ENCODE results near the gene HMBS. TPM values are rescaled to one million over a fixed set of nuclear protein-coding genes. Genes with fewer than 3 reads are reported as not detected.
"Not testable (repeated sequence)": the region's sequence is repeated elsewhere in the genome, so short reads cannot be mapped to it uniquely, and the experiment has no call there.

HMBS gene
- 25.3 TPM for polyA plus RNA-seq
- long read RNA-seq, donor 1, partial matches to known transcripts, result 0 of 4 reads
- long read RNA-seq, donor 1, other reads (novel, unspliced or antisense), result 0 of 4 reads
- long read RNA-seq, donor 2, transcript HMBS-201 (14 exons, 1,501 nt), result major isoform, 6 of 9 reads
- long read RNA-seq, donor 2, partial matches to known transcripts, result 0 of 9 reads
- long read RNA-seq, donor 2, other reads (novel, unspliced or antisense), result 0 of 9 reads
- long read RNA-seq, donor 3, result 0 reads
- long read RNA-seq, donor 4, partial matches to known transcripts, result 0 of 1 reads
- long read RNA-seq, donor 4, other reads (novel, unspliced or antisense), result 0 of 1 reads
- long read RNA-seq, donor 5, partial matches to known transcripts, result 0 of 4 reads
- long read RNA-seq, donor 5, other reads (novel, unspliced or antisense), result 0 of 4 reads
- long read RNA-seq, donor 6, transcript HMBS-201 (14 exons, 1,501 nt), result major isoform, 8 of 8 reads
- long read RNA-seq, donor 6, partial matches to known transcripts, result 0 of 8 reads
- long read RNA-seq, donor 6, other reads (novel, unspliced or antisense), result 0 of 8 reads
- long read RNA-seq, donor 7, partial matches to known transcripts, result 0 of 5 reads
- long read RNA-seq, donor 7, other reads (novel, unspliced or antisense), result 0 of 5 reads
- long read RNA-seq, donor 8, partial matches to known transcripts, result 0 of 4 reads
- long read RNA-seq, donor 8, other reads (novel, unspliced or antisense), result 0 of 4 reads
- long read RNA-seq, donor 9, transcript HMBS-201 (14 exons, 1,501 nt), result major isoform, 8 of 8 reads
- long read RNA-seq, donor 9, partial matches to known transcripts, result 0 of 8 reads
- long read RNA-seq, donor 9, other reads (novel, unspliced or antisense), result 0 of 8 reads
- long read RNA-seq, donor 10, transcript HMBS-201 (14 exons, 1,501 nt), result major isoform, 5 of 5 reads
- long read RNA-seq, donor 10, partial matches to known transcripts, result 0 of 5 reads
- long read RNA-seq, donor 10, other reads (novel, unspliced or antisense), result 0 of 5 reads
- long read RNA-seq, donor 11, partial matches to known transcripts, result 0 of 4 reads
- long read RNA-seq, donor 11, other reads (novel, unspliced or antisense), result 0 of 4 reads

DNA sequence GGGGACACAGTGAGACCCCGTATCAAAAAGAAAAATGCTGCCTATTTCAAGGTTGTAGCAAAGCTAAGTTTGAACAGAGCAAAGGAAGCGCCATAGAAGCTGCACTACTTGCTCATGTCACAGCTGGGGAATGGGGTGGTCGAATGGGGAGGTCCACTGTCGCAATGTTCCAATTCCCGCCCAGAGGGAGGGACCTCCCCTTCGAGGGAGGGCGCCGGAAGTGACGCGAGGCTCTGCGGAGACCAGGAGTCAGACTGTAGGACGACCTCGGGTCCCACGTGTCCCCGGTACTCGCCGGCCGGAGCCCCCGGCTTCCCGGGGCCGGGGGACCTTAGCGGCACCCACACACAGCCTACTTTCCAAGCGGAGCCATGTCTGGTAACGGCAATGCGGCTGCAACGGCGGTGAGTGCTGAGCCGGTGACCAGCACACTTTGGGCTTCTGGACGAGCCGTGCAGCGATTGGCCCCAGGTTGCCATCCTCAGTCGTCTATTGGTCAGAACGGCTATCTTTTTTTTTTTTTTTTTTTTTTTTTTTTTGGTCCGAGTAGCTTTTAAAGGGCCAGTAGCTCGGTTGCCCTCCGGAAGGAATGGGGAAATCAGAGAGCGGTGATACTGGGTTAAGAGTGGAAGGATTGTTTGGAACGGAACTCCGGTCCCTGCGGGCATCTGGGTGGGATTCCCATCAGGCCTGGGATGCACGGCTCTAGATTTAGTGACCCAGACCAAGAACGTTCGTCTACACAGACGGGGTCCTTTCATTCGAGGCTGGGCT lies at the start of gene HMBS:
Gene HMBS, plus strand, starts transcription at position 219 of the 774 bp plus-strand sequence. Its CDS starts 153 bp downstream, at position 372.
- no CpG with 5 or more reads among the region's 45 CpGs for WGBS (ENCODE audit: insufficient coverage, low lambda C conversion rate)
- Histone ChIP-seq H3K27ac (ENCODE audit: low read length) (peak within 1 kb of the TSS; percentile 87), H3K4me3 (ENCODE audit: low read length) (peak within 1 kb of the TSS; percentile 83), H3K4me1 (ENCODE audit: control insufficient read depth, insufficient read depth, low read length) (peaks cover 20% of the 10 kb centered on the region), H3K9me3 (ENCODE audit: control insufficient read depth, low read depth, low read length) (no peaks in the 10 kb centered on the region), H3K36me3 (ENCODE audit: control insufficient read depth, insufficient read depth, low read length) (peaks cover 27% of the 10 kb centered on the region), H3K27me3 (ENCODE audit: control insufficient read depth, insufficient read depth, low read length) (no peaks in the 10 kb centered on the region)
- DNase-seq, result peak; percentile 96 to 98

DNA sequence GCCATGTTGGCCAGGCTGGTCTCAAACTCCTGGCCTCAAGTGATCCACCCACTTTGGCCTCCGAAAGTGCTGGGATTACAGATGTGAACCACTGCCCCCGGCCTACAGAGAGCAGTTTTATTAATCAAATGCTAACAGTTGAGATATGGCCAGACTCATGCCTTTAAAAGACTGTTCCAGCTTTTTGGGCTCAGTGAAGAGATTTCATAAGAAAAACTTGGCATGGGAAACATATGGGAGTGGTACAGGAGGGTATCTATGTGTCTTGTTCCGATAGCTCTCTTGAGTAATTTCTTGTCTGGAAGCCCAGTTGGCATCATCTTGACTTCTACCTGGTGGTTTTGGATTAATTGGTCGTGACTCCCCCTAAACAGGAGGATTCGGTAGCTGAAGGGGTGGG lies 45.8 kb upstream of the HMBS start:
- Histone ChIP-seq H3K9me3 (ENCODE audit: control insufficient read depth, low read depth, low read length) (no peaks in the 10 kb centered on the region), H3K4me1 (ENCODE audit: control insufficient read depth, insufficient read depth, low read length) (no peaks in the 10 kb centered on the region), H3K27me3 (ENCODE audit: control insufficient read depth, insufficient read depth, low read length) (no peaks in the 10 kb centered on the region), H3K27ac (ENCODE audit: low read length) (no peak overlapping the region), H3K4me3 (ENCODE audit: low read length) (no peak overlapping the region), H3K36me3 (ENCODE audit: control insufficient read depth, insufficient read depth, low read length) (no peaks in the 10 kb centered on the region)
- WGBS (ENCODE audit: insufficient coverage, low lambda C conversion rate), result 92% methylated on average over 2 of the region's 5 CpGs
- DNase-seq, result no peak

DNA sequence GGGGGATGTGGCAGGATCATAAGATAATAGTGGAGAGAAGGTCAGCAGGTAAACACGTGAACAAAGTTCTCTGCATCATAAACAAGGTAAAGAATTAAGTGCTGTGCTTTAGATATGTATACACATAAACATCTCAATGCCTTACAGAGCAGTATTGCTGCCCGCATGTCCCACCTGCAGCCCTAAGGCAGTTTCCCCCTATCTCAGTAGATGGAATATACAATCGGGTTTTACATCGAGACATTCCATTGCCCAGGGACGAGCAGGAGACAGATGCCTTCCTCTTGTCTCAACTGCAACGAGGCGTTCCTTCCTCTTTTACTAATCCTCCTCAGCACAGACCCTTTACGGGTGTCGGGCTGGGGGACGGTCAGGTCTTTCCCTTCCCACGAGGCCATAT lies 45.2 kb upstream of the HMBS start:
- H3K4me3 ChIP-seq (ENCODE audit: low read length); H3K27ac ChIP-seq (ENCODE audit: low read length); H3K27me3 ChIP-seq (ENCODE audit: control insufficient read depth, insufficient read depth, low read length); DNase-seq; H3K4me1 ChIP-seq (ENCODE audit: control insufficient read depth, insufficient read depth, low read length); H3K36me3 ChIP-seq (ENCODE audit: control insufficient read depth, insufficient read depth, low read length); H3K9me3 ChIP-seq (ENCODE audit: control insufficient read depth, low read depth, low read length): not testable (repeated sequence)
- WGBS (ENCODE audit: insufficient coverage, low lambda C conversion rate), result no CpG with 5 or more reads among the region's 11 CpGs

DNA sequence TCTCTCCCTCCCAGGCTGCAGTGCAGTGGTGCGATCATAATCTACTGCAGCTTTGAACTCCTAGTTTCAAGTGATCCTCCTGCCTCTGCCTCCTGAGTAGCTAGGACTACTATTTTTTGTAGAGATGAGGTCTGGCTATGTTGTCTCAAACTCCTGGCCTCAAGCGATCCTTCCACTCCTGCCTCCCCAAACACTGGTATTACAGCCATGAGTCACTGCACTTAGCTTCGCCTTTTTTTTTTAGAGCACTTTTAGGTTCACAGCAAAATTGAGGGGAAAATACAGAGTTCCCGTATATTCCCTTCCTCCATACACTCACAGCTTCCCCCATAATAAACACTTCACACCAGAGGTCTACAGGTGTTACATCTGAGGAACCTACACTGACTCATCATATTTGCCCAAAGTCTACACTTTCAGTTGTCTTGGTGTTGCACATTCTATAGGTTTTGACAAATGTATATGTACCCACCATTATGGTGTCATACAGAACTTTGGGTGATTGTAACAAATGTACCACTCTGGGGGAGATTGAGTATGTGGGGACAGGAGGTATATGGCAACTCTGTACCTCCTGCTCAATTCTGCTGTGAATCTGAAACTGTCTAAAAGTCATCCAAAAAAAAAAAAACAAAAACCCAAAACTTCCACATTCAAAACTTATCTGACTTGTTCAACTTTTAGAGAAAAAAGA lies 42.7 kb upstream of the HMBS start:
- DNase-seq, result no peak
- no peak overlapping the region for H3K27ac ChIP-seq (ENCODE audit: low read length)
- H3K27me3 ChIP-seq (ENCODE audit: control insufficient read depth, insufficient read depth, low read length), result no peaks in the 10 kb centered on the region
- WGBS (ENCODE audit: insufficient coverage, low lambda C conversion rate), result 60% methylated on average over 1 of the region's 4 CpGs
- H3K4me3 ChIP-seq (ENCODE audit: low read length), result no peak overlapping the region
- H3K36me3 ChIP-seq (ENCODE audit: control insufficient read depth, insufficient read depth, low read length), result peaks cover 21% of the 10 kb centered on the region
- H3K9me3 ChIP-seq (ENCODE audit: control insufficient read depth, low read depth, low read length), result no peaks in the 10 kb centered on the region
- H3K4me1 ChIP-seq (ENCODE audit: control insufficient read depth, insufficient read depth, low read length), result no peaks in the 10 kb centered on the region

DNA sequence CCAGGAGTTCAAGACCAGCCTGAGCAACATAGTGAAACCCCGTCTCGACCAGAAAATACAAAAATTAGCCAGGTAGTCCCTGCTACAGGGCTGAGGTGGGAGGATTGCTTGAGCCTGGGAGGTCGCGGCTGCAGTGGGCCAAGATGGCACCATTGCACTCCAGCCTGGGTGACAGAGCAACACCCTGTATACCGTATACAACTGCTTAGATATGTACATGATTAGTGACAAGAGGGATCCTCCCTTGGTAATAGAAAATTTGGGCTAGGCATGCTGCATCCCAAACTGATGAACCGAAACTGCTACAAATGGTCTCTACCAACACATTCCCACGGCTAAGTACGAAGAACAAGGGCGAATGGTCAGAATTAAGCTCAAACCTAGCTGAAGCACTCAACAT lies 41.8 kb upstream of the HMBS start:
- Histone ChIP-seq H3K36me3 (ENCODE audit: control insufficient read depth, insufficient read depth, low read length) (peaks cover 30% of the 10 kb centered on the region), H3K4me3 (ENCODE audit: low read length) (no peak overlapping the region), H3K27ac (ENCODE audit: low read length) (no peak overlapping the region), H3K4me1 (ENCODE audit: control insufficient read depth, insufficient read depth, low read length) (no peaks in the 10 kb centered on the region), H3K9me3 (ENCODE audit: control insufficient read depth, low read depth, low read length) (no peaks in the 10 kb centered on the region), H3K27me3 (ENCODE audit: control insufficient read depth, insufficient read depth, low read length) (no peaks in the 10 kb centered on the region)
- no peak for DNase-seq
- WGBS (ENCODE audit: insufficient coverage, low lambda C conversion rate), result no CpG with 5 or more reads among the region's 9 CpGs

DNA sequence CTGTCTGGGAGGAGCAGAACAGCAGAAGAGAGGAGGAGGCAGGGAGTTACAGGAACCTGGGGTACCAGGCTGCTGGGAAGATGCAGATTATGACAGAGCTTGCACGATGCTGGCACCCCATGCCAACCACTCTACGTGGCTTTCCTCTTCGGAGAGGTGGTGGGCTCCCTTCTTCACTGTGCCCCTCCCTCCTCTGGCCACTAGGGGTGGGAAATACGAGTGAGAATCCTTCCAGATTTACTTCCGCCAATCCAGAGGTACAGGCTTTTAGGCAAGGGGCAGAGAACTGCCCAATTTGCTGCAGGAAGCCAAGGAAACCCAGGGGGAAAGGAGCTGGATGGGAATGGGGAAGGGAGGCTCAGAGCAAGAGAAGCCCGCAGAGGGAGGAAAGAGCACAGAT lies 40.0 kb upstream of the HMBS start:
- no peaks in the 10 kb centered on the region for H3K27me3 ChIP-seq (ENCODE audit: control insufficient read depth, insufficient read depth, low read length)
- WGBS (ENCODE audit: insufficient coverage, low lambda C conversion rate), result no CpG with 5 or more reads among the region's 6 CpGs
- DNase-seq, result no peak

DNA sequence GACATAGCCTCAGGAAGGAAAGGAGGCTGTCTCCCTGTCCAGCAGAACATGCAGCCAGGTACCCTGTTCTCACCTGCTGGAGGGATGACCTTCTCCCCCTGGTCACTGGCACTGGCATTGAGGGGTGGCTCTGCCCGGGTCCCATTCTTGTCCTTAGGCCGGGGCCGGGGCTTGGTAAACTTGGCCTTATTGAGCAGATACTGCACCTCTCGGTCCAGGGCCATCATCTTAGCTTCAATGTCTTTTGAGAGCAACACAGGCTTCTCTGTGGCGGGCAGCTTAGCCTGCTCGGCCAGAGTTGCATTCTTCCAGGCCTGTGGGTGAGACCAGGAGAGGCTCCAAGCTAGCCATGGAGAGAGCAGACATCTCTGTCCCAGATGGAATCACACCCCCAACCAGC lies 38.2 kb upstream of the HMBS start:
- peaks cover 64% of the 10 kb centered on the region for H3K36me3 ChIP-seq (ENCODE audit: control insufficient read depth, insufficient read depth, low read length)
- DNase-seq, result no peak
- no peak overlapping the region for H3K4me3 ChIP-seq (ENCODE audit: low read length)
- no CpG with 5 or more reads among the region's 6 CpGs for WGBS (ENCODE audit: insufficient coverage, low lambda C conversion rate)
- no peaks in the 10 kb centered on the region for H3K9me3 ChIP-seq (ENCODE audit: control insufficient read depth, low read depth, low read length)
- H3K27ac ChIP-seq (ENCODE audit: low read length), result no peak overlapping the region
- no peaks in the 10 kb centered on the region for H3K27me3 ChIP-seq (ENCODE audit: control insufficient read depth, insufficient read depth, low read length)
- no peaks in the 10 kb centered on the region for H3K4me1 ChIP-seq (ENCODE audit: control insufficient read depth, insufficient read depth, low read length)

More for the DNA sequence above, 40.0 kb upstream of the HMBS start:
- H3K27ac ChIP-seq (ENCODE audit: low read length), result no peak overlapping the region
- H3K4me1 ChIP-seq (ENCODE audit: control insufficient read depth, insufficient read depth, low read length), result no peaks in the 10 kb centered on the region
- H3K36me3 ChIP-seq (ENCODE audit: control insufficient read depth, insufficient read depth, low read length), result peaks cover 48% of the 10 kb centered on the region
- no peaks in the 10 kb centered on the region for H3K9me3 ChIP-seq (ENCODE audit: control insufficient read depth, low read depth, low read length)
- H3K4me3 ChIP-seq (ENCODE audit: low read length), result no peak overlapping the region

DNA sequence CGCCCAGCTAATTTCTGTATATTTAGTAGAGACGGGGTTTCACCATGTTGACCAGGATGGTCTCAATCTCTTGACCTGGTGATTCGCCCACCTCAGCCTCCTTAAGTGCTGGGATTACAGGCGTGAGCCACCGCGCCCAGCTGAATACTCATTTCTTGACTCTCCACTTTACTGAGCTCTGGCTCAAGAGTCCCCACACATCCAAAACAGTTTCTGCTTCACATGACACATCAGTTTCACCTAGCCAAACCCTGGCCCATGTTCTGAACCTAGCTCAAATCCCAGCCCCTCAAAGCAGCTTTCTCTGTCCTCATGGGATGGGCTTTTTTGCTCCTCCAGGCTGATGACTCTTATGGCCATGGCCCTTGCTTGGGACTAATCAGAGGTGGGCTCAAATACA lies 37.5 kb upstream of the HMBS start:
- H3K4me1 ChIP-seq (ENCODE audit: control insufficient read depth, insufficient read depth, low read length), result no peaks in the 10 kb centered on the region
- WGBS (ENCODE audit: insufficient coverage, low lambda C conversion rate), result no CpG with 5 or more reads among the region's 6 CpGs
- H3K27me3 ChIP-seq (ENCODE audit: control insufficient read depth, insufficient read depth, low read length), result no peaks in the 10 kb centered on the region
- no peak overlapping the region for H3K27ac ChIP-seq (ENCODE audit: low read length)
- no peaks in the 10 kb centered on the region for H3K9me3 ChIP-seq (ENCODE audit: control insufficient read depth, low read depth, low read length)
- H3K4me3 ChIP-seq (ENCODE audit: low read length), result no peak overlapping the region
- no peak for DNase-seq
- H3K36me3 ChIP-seq (ENCODE audit: control insufficient read depth, insufficient read depth, low read length), result peaks cover 71% of the 10 kb centered on the region

DNA sequence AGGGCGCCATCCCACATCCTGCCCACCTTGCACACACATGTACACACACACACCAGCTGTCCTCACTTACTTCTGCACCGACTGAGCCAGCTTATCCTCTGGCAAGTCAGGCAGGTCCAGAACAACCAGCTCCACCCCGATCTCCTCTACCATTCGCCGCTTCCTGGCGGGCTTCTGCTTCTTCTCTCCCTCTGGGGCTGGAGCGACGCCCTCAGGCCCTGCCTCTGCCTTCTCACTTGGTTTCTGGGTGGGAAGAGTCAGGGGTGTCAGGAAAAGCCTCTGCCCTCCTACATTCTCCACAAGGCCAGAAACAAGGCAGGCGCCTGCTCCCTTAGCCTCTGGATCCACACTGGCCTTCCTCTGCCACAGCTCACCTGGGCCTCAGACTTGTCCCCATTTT lies 36.0 kb upstream of the HMBS start:
- 100% methylated on average over 1 of the region's 9 CpGs for WGBS (ENCODE audit: insufficient coverage, low lambda C conversion rate)

More for the DNA sequence above, 36.0 kb upstream of the HMBS start:
- Histone ChIP-seq H3K4me1 (ENCODE audit: control insufficient read depth, insufficient read depth, low read length) (no peaks in the 10 kb centered on the region), H3K27me3 (ENCODE audit: control insufficient read depth, insufficient read depth, low read length) (no peaks in the 10 kb centered on the region), H3K9me3 (ENCODE audit: control insufficient read depth, low read depth, low read length) (no peaks in the 10 kb centered on the region), H3K36me3 (ENCODE audit: control insufficient read depth, insufficient read depth, low read length) (peaks cover 85% of the 10 kb centered on the region), H3K27ac (ENCODE audit: low read length) (no peak overlapping the region), H3K4me3 (ENCODE audit: low read length) (no peak overlapping the region)
- no peak for DNase-seq
